IMR-90 (cell line): ENCODE measurements around the gene MACF1. TPM values are rescaled to one million over a fixed set of nuclear protein-coding genes. Genes with fewer than 3 reads are reported as not detected.

ENCODE experiments used
- ATAC-seq: fragments of 200-7000 bp; cut with Tn5 transposase; 2 replicates; pipeline ENCODE4 v1.9.1; 2020; ENCODE audit warnings: low read depth, mild to moderate bottlenecking, moderate library complexity
- BruUV-seq: library from RNA; stranded (reverse); fragments of 400-500 nt; replicated peaks from 2 replicates; lab custom pipeline; 2021; lab: Mats Ljungman, UMichigan
- CTCF ChIA-PET: fragments of 300-600 bp; formaldehyde crosslinking; extraction: SDS; loops from one replicate; lab custom pipeline; 2021; ENCODE audit warnings: antibody characterized with exemption; lab: Yijun Ruan, JAX
- POLR2A ChIA-PET: fragments of 300-600 bp; sonication (Branson Sonifier 250); formaldehyde crosslinking; loops from one replicate; lab custom pipeline; 2022; ENCODE audit warnings: antibody characterized with exemption; ENCODE audit not compliant: unreplicated experiment; lab: Charles Lee
- DNase-seq: peaks from one replicate; pipeline ENCODE4 v3.0.0; 2013
- H2AFZ ChIP-seq: replicated peaks from 2 replicates; pipeline ENCODE3; 2013; ENCODE audit warnings: low read length, mild to moderate bottlenecking; ENCODE audit not compliant: poor library complexity
- H2AK5ac ChIP-seq: 2 replicates; pipeline ENCODE4 v1.6.1; 2013; ENCODE audit warnings: low read depth, low read length, inconsistent platforms
- H2AK9ac ChIP-seq: replicated peaks from 2 replicates; pipeline ENCODE3; 2013; ENCODE audit warnings: mild to moderate bottlenecking, low read depth, low read length, moderate library complexity; ENCODE audit not compliant: poor library complexity
- H2BK120ac ChIP-seq: 2 replicates; pipeline ENCODE4 v1.6.1; 2013; ENCODE audit warnings: low read depth, low read length, inconsistent platforms
- H2BK15ac ChIP-seq: 3 replicates; pipeline ENCODE4 v1.6.1; 2013; ENCODE audit warnings: low read depth, low read length, inconsistent platforms
- H2BK20ac ChIP-seq: 2 replicates; pipeline ENCODE4 v1.6.1; 2013; ENCODE audit warnings: low read depth, mild to moderate bottlenecking, inconsistent platforms, low read length, moderate library complexity
- H2BK5ac ChIP-seq: 2 replicates; pipeline ENCODE4 v1.6.1; 2013; ENCODE audit warnings: mild to moderate bottlenecking, low read depth, low read length, inconsistent platforms; ENCODE audit not compliant: poor library complexity, severe bottlenecking
- H3K14ac ChIP-seq: replicated peaks from 2 replicates; pipeline ENCODE4 v1.6.1; 2013; ENCODE audit warnings: low read depth, low read length, inconsistent platforms
- H3K18ac ChIP-seq: 2 replicates; pipeline ENCODE4 v1.6.1; 2013; ENCODE audit warnings: low read depth, low read length, control low read depth
- H3K23ac ChIP-seq: 2 replicates; pipeline ENCODE4 v1.6.1; 2013; ENCODE audit warnings: low read depth, low read length, inconsistent platforms
- H3K27ac ChIP-seq: 2 replicates; pipeline ENCODE4 v1.5.1; 2013; ENCODE audit warnings: mild to moderate bottlenecking, control low read depth, low read length; ENCODE audit not compliant: insufficient read depth
- H3K27me3 ChIP-seq: 2 replicates; pipeline ENCODE4 v1.6.1; 2013; ENCODE audit warnings: low read length; ENCODE audit not compliant: control insufficient read depth, insufficient read depth
- H3K36me3 ChIP-seq: 2 replicates; pipeline ENCODE4 v1.6.1; 2013; ENCODE audit warnings: low read length, mixed read lengths; ENCODE audit not compliant: control insufficient read depth, insufficient read depth
- H3K4ac ChIP-seq: 2 replicates; pipeline ENCODE4 v1.6.1; 2013; ENCODE audit warnings: low read depth, low read length, inconsistent platforms
- H3K4me1 ChIP-seq: 2 replicates; pipeline ENCODE4 v1.6.1; 2013; ENCODE audit warnings: low read length, mixed read lengths; ENCODE audit not compliant: control insufficient read depth, insufficient read depth
- H3K4me2 ChIP-seq: 2 replicates; pipeline ENCODE4 v1.6.1; 2013; ENCODE audit warnings: low read depth, mild to moderate bottlenecking, control low read depth, low read length, moderate library complexity
- H3K4me3 ChIP-seq: 2 replicates; pipeline ENCODE4 v1.5.1; 2013; ENCODE audit warnings: low read depth, mild to moderate bottlenecking, control low read depth, low read length, moderate library complexity; ENCODE audit not compliant: insufficient read depth
- H3K56ac ChIP-seq: 2 replicates; pipeline ENCODE4 v1.6.1; 2013; ENCODE audit warnings: low read length, inconsistent platforms; ENCODE audit not compliant: insufficient read depth; ENCODE audit errors: extremely low read depth
- H3K79me1 ChIP-seq, 2 experiments: 2 replicates each; pipeline ENCODE4 v1.6.1; 2013; ENCODE audit warnings: low read length in 2 of 2, inconsistent platforms in 1 of 2, low read depth in 1 of 2
- H3K9ac ChIP-seq: 2 replicates; pipeline ENCODE4 v1.6.1; 2013; ENCODE audit warnings: low read depth, low read length, control low read depth
- H3K9me1 ChIP-seq: 2 replicates; pipeline ENCODE4 v1.6.1; 2013; ENCODE audit warnings: low read length, inconsistent platforms; ENCODE audit not compliant: insufficient read depth
- H3K9me3 ChIP-seq: 2 replicates; pipeline ENCODE4 v1.6.1; 2013; ENCODE audit warnings: low read length; ENCODE audit not compliant: control insufficient read depth, insufficient read depth
- H4K20me1 ChIP-seq: 2 replicates; pipeline ENCODE4 v1.6.1; 2013; ENCODE audit warnings: low read length, inconsistent platforms; ENCODE audit not compliant: insufficient read depth
- H4K5ac ChIP-seq: 2 replicates; pipeline ENCODE4 v1.6.1; 2013; ENCODE audit warnings: mild to moderate bottlenecking, low read depth, low read length, control low read depth
- H4K8ac ChIP-seq, 2 experiments: 2 replicates each; pipeline ENCODE4 v1.6.1; 2013; ENCODE audit warnings: low read depth in 2 of 2, low read length in 2 of 2, control low read depth in 1 of 2, inconsistent platforms in 1 of 2
- H4K91ac ChIP-seq: 2 replicates; pipeline ENCODE4 v1.6.1; 2013; ENCODE audit warnings: low read depth, low read length, inconsistent platforms; ENCODE audit not compliant: insufficient read depth
- BHLHE40 ChIP-seq: fragments of 150-350 bp; IDR thresholded peaks from 2 replicates; pipeline ENCODE4 v1.6.1; 2016; ENCODE audit warnings: mild to moderate bottlenecking, low read depth, low read length
- CEBPB ChIP-seq: IDR thresholded peaks from 2 replicates; pipeline ENCODE4 v1.6.1; 2012; ENCODE audit warnings: low read depth, low read length, improper control_type of control experiment
- CHD1 ChIP-seq: IDR thresholded peaks from 2 replicates; pipeline ENCODE4 v1.6.1; 2012; ENCODE audit warnings: low read depth, low read length, improper control_type of control experiment
- ELK1 ChIP-seq: fragments of 150-350 bp; IDR thresholded peaks from 2 replicates; pipeline ENCODE4 v1.6.1; 2016; ENCODE audit warnings: low read depth, mild to moderate bottlenecking, low read length, moderate library complexity, borderline replicate concordance
- FOS ChIP-seq: fragments of 150-350 bp; IDR thresholded peaks from 2 replicates; pipeline ENCODE4 v1.6.1; 2016; ENCODE audit warnings: low read depth, low read length
- MAFK ChIP-seq: IDR thresholded peaks from 2 replicates; pipeline ENCODE4 v1.6.1; 2012; ENCODE audit warnings: low read depth, low read length, improper control_type of control experiment
- MAZ ChIP-seq: IDR thresholded peaks from 2 replicates; pipeline ENCODE4 v1.6.1; 2012; ENCODE audit warnings: low read depth, mild to moderate bottlenecking, low read length, improper control_type of control experiment, moderate library complexity, borderline replicate concordance
- MXI1 ChIP-seq: IDR thresholded peaks from 2 replicates; pipeline ENCODE4 v1.6.1; 2012; ENCODE audit warnings: low read depth, mild to moderate bottlenecking, low read length, moderate library complexity, borderline replicate concordance
- NFE2L2 ChIP-seq: fragments of 150-350 bp; IDR thresholded peaks from 2 replicates; pipeline ENCODE4 v1.6.1; 2016; ENCODE audit warnings: low read depth, mild to moderate bottlenecking, low read length
- POLR2A ChIP-seq: IDR thresholded peaks from 2 replicates; pipeline ENCODE4 v1.6.1; 2012; ENCODE audit warnings: mild to moderate bottlenecking, low read depth, low read length
- RAD21 ChIP-seq: IDR thresholded peaks from 2 replicates; pipeline ENCODE4 v1.6.1; 2012; ENCODE audit warnings: low read length, improper control_type of control experiment
- RCOR1 ChIP-seq: IDR thresholded peaks from 2 replicates; pipeline ENCODE4 v1.6.1; 2012; ENCODE audit warnings: mild to moderate bottlenecking, low read length, improper control_type of control experiment; ENCODE audit not compliant: insufficient replicate concordance
- RFX5 ChIP-seq: IDR thresholded peaks from 2 replicates; pipeline ENCODE4 v1.8.0; 2012; ENCODE audit warnings: low read depth, mild to moderate bottlenecking, low read length, moderate library complexity
- SMC3 ChIP-seq: fragments of 150-350 bp; IDR thresholded peaks from 2 replicates; pipeline ENCODE4 v1.6.1; 2016; ENCODE audit warnings: low read depth, mild to moderate bottlenecking, antibody characterized with exemption, low read length, moderate library complexity
- WGBS, 2 experiments: methylation state at CpG; one replicate each; pipeline versions ENCODE4 v1.1.5 to v1.1.7; 2013; ENCODE audit warnings: missing lambda C conversion rate in 2 of 2; ENCODE audit not compliant: insufficient read length in 1 of 2; ENCODE audit errors: extremely low coverage in 2 of 2; 5-methylcytosine and 5-hydroxymethylcytosine counted together
- dilution Hi-C: fragments of 300-500 bp; cut with HindIII; formaldehyde crosslinking; loops from one replicate; pipeline ENCODE4 v1.14.3; 2018; ENCODE audit warnings: low sequenced_read_pairs; ENCODE audit not compliant: unreplicated experiment
- in situ Hi-C: fragments of 300-500 bp; cut with MboI; formaldehyde crosslinking; loops from 3 replicates; pipeline ENCODE4 v1.14.3; 2019; ENCODE audit warnings: low sequenced_read_pairs, inconsistent platforms, mixed read lengths
- intact Hi-C: fragments of 100-400 bp; cut with micrococcal nuclease; formaldehyde crosslinking; loops from 2 replicates; pipeline ENCODE4 v1.10.0; 2022
- polyA plus RNA-seq, 3 experiments: library from polyadenylated mRNA; depleted of rRNA; stranded (reverse); fragments of >200 nt; gene quantifications; 2 replicates each; pipeline ENCODE4 v1.2.3, GENCODE V29; 2012; ENCODE audit warnings: low replicate concordance in 1 of 3
- total RNA-seq: library from RNA; depleted of rRNA; stranded (reverse); fragments of >200 nt; gene quantifications from 2 replicates; pipeline ENCODE4 v1.2.3, GENCODE V29; 2012
- TF ChIP-seq, protein P1 (sequence below): fragments of 150-350 bp; IDR thresholded peaks from 2 replicates; pipeline ENCODE4 v1.6.1; 2017; ENCODE audit warnings: mild to moderate bottlenecking, antibody characterized with exemption, low read length, low read depth
- TF ChIP-seq, protein P2 (sequence below): conservative IDR thresholded peaks from 2 replicates; pipeline ENCODE4 v1.5.1; 2012; ENCODE audit warnings: mild to moderate bottlenecking, low read depth, low read length, improper control_type of control experiment

MACF1 gene
- total and polyA plus RNA-seq, 2 of the 4 experiments (the other 2 are of a cell fraction), result 67.6 to 369 TPM

GRCh38 chr1:39434797-39435395, 230.4 kb downstream of the MACF1 start:
- Histone ChIP-seq H3K4me1 (peaks cover 8% of the 10 kb centered on the region), H3K27ac (no peak overlapping the region), H3K23ac (peak overlapping the region; percentile 34; the same call in 1 of the 2 replicates), H3K9me3 (no peaks in the 10 kb centered on the region), H2BK120ac (no peak overlapping the region), H3K4me3 (no peak overlapping the region), H2AK5ac (no peak overlapping the region), H4K91ac (no peak overlapping the region), H4K5ac (no peak overlapping the region), H3K4ac (no peak overlapping the region), H3K56ac (no peak overlapping the region), H2AK9ac (no peak overlapping the region), H2BK5ac (peak overlapping the region; percentile 50), H3K27me3 (no peaks in the 10 kb centered on the region), H2BK15ac (no peak overlapping the region), H2BK20ac (no peak overlapping the region), H3K79me1 (peaks cover 23 to 43% of the 10 kb centered on the region in 2 experiments), H3K4me2 (no peak overlapping the region), H4K8ac (no peak overlapping the region), H3K14ac (no peak overlapping the region), H2AFZ (no peak overlapping the region), H3K9ac (no peak overlapping the region), H3K9me1 (peaks cover 3% of the 10 kb centered on the region; the same call in 1 of the 2 replicates), H3K18ac (no peak overlapping the region), H3K36me3 (peaks cover 48% of the 10 kb centered on the region), H4K20me1 (peaks cover 3% of the 10 kb centered on the region; the same call in 1 of the 2 replicates)
- ChIA-PET CTCF (interaction anchor here (1.6 kb wide), 1 partner anchor 24 kb away, joined by 4 read pairs; no protein-coding TSS in a partner anchor), POLR2A (no interaction called here)
- in situ Hi-C loops (no loop called here), intact Hi-C loops (loop anchor here (5.0 kb wide), 1 partner anchor 68 kb away; no protein-coding TSS in a partner anchor), dilution Hi-C loops (no loop called here)
- WGBS, 2 experiments, result 100% methylated on average over 1 of the region's 3 CpGs; no CpG with 5 or more reads in 1 of the 2 experiments
- ATAC-seq, result peak; percentile 44
- no peak for TF ChIP-seq ELK1
- no peak for TF ChIP-seq RFX5
- no peak for TF ChIP-seq FOS
- TF ChIP-seq MAZ, result no peak
- no peak for TF ChIP-seq POLR2A
- TF ChIP-seq SMC3, result no peak
- TF ChIP-seq MXI1, result no peak
- TF ChIP-seq MAFK, result no peak
- TF ChIP-seq RCOR1, result no peak
- TF ChIP-seq CEBPB, result no peak
- TF ChIP-seq, protein P1, sequence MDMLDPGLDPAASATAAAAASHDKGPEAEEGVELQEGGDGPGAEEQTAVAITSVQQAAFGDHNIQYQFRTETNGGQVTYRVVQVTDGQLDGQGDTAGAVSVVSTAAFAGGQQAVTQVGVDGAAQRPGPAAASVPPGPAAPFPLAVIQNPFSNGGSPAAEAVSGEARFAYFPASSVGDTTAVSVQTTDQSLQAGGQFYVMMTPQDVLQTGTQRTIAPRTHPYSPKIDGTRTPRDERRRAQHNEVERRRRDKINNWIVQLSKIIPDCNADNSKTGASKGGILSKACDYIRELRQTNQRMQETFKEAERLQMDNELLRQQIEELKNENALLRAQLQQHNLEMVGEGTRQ, result no peak
- no peak for TF ChIP-seq NFE2L2
- TF ChIP-seq, protein P2, sequence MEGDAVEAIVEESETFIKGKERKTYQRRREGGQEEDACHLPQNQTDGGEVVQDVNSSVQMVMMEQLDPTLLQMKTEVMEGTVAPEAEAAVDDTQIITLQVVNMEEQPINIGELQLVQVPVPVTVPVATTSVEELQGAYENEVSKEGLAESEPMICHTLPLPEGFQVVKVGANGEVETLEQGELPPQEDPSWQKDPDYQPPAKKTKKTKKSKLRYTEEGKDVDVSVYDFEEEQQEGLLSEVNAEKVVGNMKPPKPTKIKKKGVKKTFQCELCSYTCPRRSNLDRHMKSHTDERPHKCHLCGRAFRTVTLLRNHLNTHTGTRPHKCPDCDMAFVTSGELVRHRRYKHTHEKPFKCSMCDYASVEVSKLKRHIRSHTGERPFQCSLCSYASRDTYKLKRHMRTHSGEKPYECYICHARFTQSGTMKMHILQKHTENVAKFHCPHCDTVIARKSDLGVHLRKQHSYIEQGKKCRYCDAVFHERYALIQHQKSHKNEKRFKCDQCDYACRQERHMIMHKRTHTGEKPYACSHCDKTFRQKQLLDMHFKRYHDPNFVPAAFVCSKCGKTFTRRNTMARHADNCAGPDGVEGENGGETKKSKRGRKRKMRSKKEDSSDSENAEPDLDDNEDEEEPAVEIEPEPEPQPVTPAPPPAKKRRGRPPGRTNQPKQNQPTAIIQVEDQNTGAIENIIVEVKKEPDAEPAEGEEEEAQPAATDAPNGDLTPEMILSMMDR, result no peak
- no peak for TF ChIP-seq CHD1
- no peak for TF ChIP-seq RAD21
- TF ChIP-seq BHLHE40, result no peak
- no TSS peak for BruUV-seq
- peak; percentile 47 for DNase-seq
